ENCODE data around the gene MAP4K3. TPM values are rescaled to one million over a fixed set of nuclear protein-coding genes. Genes with fewer than 3 reads are reported as not detected.

Gene MAP4K3
- total RNA-seq, 1 experiment from 2014 or later, result 21.4 TPM

GRCh38 chr2:39240758-39241157 lies 196.3 kb downstream of the MAP4K3 start:
- Histone ChIP-seq H3K4me3 (replicated peaks in 1 of 2; ENCODE audit: low read depth in 1 of 2, low read length in 2 of 2) (no peak overlapping the region), H3K27ac (ENCODE audit: low read depth, low read length) (no peak overlapping the region), H3K9me2 (ENCODE audit: insufficient read depth) (no peaks in the 10 kb centered on the region), H3K79me2 (ENCODE audit: insufficient read depth, low read length) (no peaks in the 10 kb centered on the region), H2AFZ (ENCODE audit: low read depth, low read length, poor library complexity, severe bottlenecking) (no peak overlapping the region), H3K9ac (ENCODE audit: low read length) (no peak overlapping the region), H3K4me1 (ENCODE audit: control insufficient read depth in 1 of 2, insufficient read depth in 2 of 2, low read length in 2 of 2) (no peaks in the 10 kb centered on the region), H4K20me1 (ENCODE audit: insufficient read depth) (no peaks in the 10 kb centered on the region), H3K36me3 (ENCODE audit: control insufficient read depth in 1 of 2, insufficient read depth in 2 of 2, low read length in 2 of 2) (no peaks in the 10 kb centered on the region), H3K9me3 (ENCODE audit: control insufficient read depth in 1 of 2, insufficient read depth in 1 of 2, low read depth in 1 of 2, low read length in 2 of 2) (no peaks in the 10 kb centered on the region), H3K4me2 (ENCODE audit: low read length) (no peak overlapping the region), H3K27me3 (ENCODE audit: insufficient read depth, low read length) (no peaks in the 10 kb centered on the region)
- intact Hi-C loops (cut with micrococcal nuclease), result no loop called here
- ATAC-seq (no peak), DNase-seq (ENCODE audit: low read depth, low spot score) (no peak)
- ChIA-PET POLR2A (no interaction called here), RAD21 (ENCODE audit: low non-redundant PET in 1 of 2, low total read pairs in 2 of 2, uncharacterized antibody in 2 of 2, unreplicated experiment in 2 of 2) (no interaction called here), CTCF (no interaction called here)
- BruUV-seq (replicated peaks), result no TSS peak
- TF ChIP-seq EZH2phosphoT487 (IDR thresholded peaks at IDR 0.05; ENCODE audit: borderline replicate concordance) (no peak), SIN3A (IDR thresholded peaks at IDR 0.05; ENCODE audit: low read depth) (no peak), YY1 (IDR thresholded peaks at IDR 0.05; ENCODE audit: extremely low read depth, insufficient replicate concordance, low read depth, low read length) (no peak), POLR2AphosphoS5 (IDR thresholded peaks at IDR 0.05; ENCODE audit: low read depth, low read length) (no peak), ZNF274 (IDR thresholded peaks at IDR 0.05; ENCODE audit: low read depth, low read length) (no peak), SP1 (IDR thresholded peaks at IDR 0.05; ENCODE audit: low read depth) (no peak), CTCF (IDR thresholded peaks at IDR 0.05 in 2 of 3, conservative IDR thresholded peaks at IDR 0.05 in 1 of 3; ENCODE audit: borderline replicate concordance in 1 of 3, insufficient read depth in 1 of 3, low read depth in 2 of 3, low read length in 2 of 3) (no peak), REST (IDR thresholded peaks at IDR 0.05; ENCODE audit: low read depth) (no peak), MAX (IDR thresholded peaks at IDR 0.05) (no peak), TCF7L2 (IDR thresholded peaks at IDR 0.05; ENCODE audit: borderline replicate concordance, extremely low read depth, insufficient read depth, insufficient read length) (no peak), EZH2 (IDR thresholded peaks at IDR 0.05) (no peak)
